Spleen (tissue), 11 donors: ENCODE data around the gene CRYL1. TPM values are rescaled to one million over a fixed set of nuclear protein-coding genes. Genes with fewer than 3 reads are reported as not detected.
A peak's percentile ranks its signal among the peaks of the same experiment; 100 is the strongest.

ENCODE experiments used
- DNase-seq: peaks from one replicate; pipeline ENCODE4 v3.0.0-alpha.2; 2020
- H3K27ac ChIP-seq, 8 donors: fragments of 200-600 bp; sonication (generic) in 7 of 8; 1 replicate in 4 of 8; 2 replicates in 4 of 8; pipeline versions ENCODE4 v1.5.0 to v1.8.0; 2016 to 2021; ENCODE audit warnings: inconsistent platforms in 4 of 8, mild to moderate bottlenecking in 4 of 8, moderate library complexity in 1 of 8
- H3K27me3 ChIP-seq, 7 donors: fragments of 200-600 bp; sonication (generic) in 6 of 7; replicated peaks in 1 of 7; 1 replicate in 4 of 7; 2 replicates in 3 of 7; pipeline versions ENCODE4 v1.5.0 to v1.8.0; 2016 to 2021; ENCODE audit warnings: inconsistent platforms in 3 of 7, mild to moderate bottlenecking in 1 of 7
- H3K36me3 ChIP-seq, 6 donors: fragments of 200-600 bp; sonication (generic) in 5 of 6; 1 replicate in 4 of 6; 2 replicates in 2 of 6; pipeline versions ENCODE4 v1.5.0 to v1.8.0; 2016 to 2021; ENCODE audit warnings: inconsistent platforms in 2 of 6
- H3K4me1 ChIP-seq, 6 donors: fragments of 200-600 bp; sonication (generic) in 5 of 6; 1 replicate in 3 of 6; 2 replicates in 3 of 6; pipeline versions ENCODE4 v1.5.0 to v1.8.0; 2016 to 2021; ENCODE audit warnings: inconsistent platforms in 3 of 6
- H3K4me3 ChIP-seq, 8 donors: fragments of 200-600 bp; sonication (generic) in 7 of 8; 1 replicate in 4 of 8; 2 replicates in 4 of 8; pipeline versions ENCODE4 v1.5.0 to v1.8.0; 2016 to 2021; ENCODE audit warnings: inconsistent platforms in 4 of 8, mild to moderate bottlenecking in 4 of 8, moderate library complexity in 2 of 8
- H3K9me3 ChIP-seq, 8 donors: fragments of 200-600 bp; sonication (generic) in 7 of 8; 1 replicate in 4 of 8; 2 replicates in 4 of 8; pipeline versions ENCODE4 v1.5.0 to v1.8.0; 2016 to 2021; ENCODE audit warnings: inconsistent platforms in 4 of 8
- CTCF ChIP-seq, 11 experiments: fragments of 200-600 bp in 7 of 11; fragments of 450-650 bp in 4 of 11; sonication (generic) in 4 of 11; IDR thresholded peaks in 8 of 11; conservative IDR thresholded peaks in 3 of 11; 1 replicate in 7 of 11; 2 replicates in 4 of 11; pipeline versions ENCODE4 v1.4.0 to v1.8.0; 2016 to 2021; ENCODE audit warnings: antibody characterized with exemption in 11 of 11, inconsistent platforms in 4 of 11, mild to moderate bottlenecking in 1 of 11
- POLR2A ChIP-seq, 3 donors: fragments of 450-650 bp; IDR thresholded peaks; one replicate each; pipeline ENCODE4 v1.5.1; 2017; ENCODE audit warnings: antibody characterized with exemption in 3 of 3, mild to moderate bottlenecking in 1 of 3
- POLR2AphosphoS5 ChIP-seq, 3 donors: sonication (generic); formaldehyde crosslinking; IDR thresholded peaks; one replicate each; pipeline ENCODE4 v1.5.1; 2017; ENCODE audit warnings: antibody characterized with exemption in 3 of 3
- WGBS, 5 donors: extraction: QIAGEN DNeasy Blood & Tissue Kit in 3 of 5; methylation state at CpG; one replicate each; pipeline versions ENCODE4 v1.1.5 to v1.1.7; 2013 to 2018; 5-methylcytosine and 5-hydroxymethylcytosine counted together
- intact Hi-C: fragments of 100-400 bp; cut with DNase I; formaldehyde crosslinking; loops from one replicate; pipeline ENCODE4 v1.15.0; 2023; ENCODE audit warnings: low total_unique reads
- polyA plus RNA-seq, 3 donors: library from polyadenylated mRNA; stranded (reverse); fragments of 200-250 nt; gene quantifications; one replicate each; pipeline ENCODE4 v1.2.1, GENCODE V29; 2013
- total RNA-seq, 7 donors: library from RNA; depleted of rRNA in 3 of 7; stranded (reverse); fragments of >200 nt in 3 of 7; fragmentation: NEBNext Ultra II Directional in 4 of 7; extraction: Animal tissue kit (Norgen Biotek cat#: 25700) in 4 of 7; gene quantifications; one replicate each; pipeline versions ENCODE4 v1.1.0 to v1.2.1, GENCODE V29; 2016 to 2021
- donor health status: healthy with polysubstance abuse.
- donor health status: DM: no; HTN: no; CAD: no; lungs with moderate emphysema.
- donor health status: DM: no; HTN: no; CAD: no.
- donor health status: Bipolar disorder and iron deficiency.
- donor health status: healthy.
- donor health status: DM: no; HTN: no; CAD: no.
- donor health status: DM: yes; HTN: yes; CAD: no.

CRYL1 gene
- total and polyA plus RNA-seq, 10 donors, result 13.5 to 46.5 (median 29.0) TPM

GRCh38 chr13:20571676-20572075 lies 46.0 kb upstream of the CRYL1 start:
- H3K4me1 ChIP-seq, result peaks cover 0 to 15% (median 12%) of the 10 kb centered on the region in 6 donors
- peaks cover 0 to 1% (median 0%) of the 10 kb centered on the region in 8 donors for H3K9me3 ChIP-seq
- no peak overlapping the region for H3K27ac ChIP-seq
- no peaks in the 10 kb centered on the region for H3K27me3 ChIP-seq
- peaks cover 0 to 18% (median 5%) of the 10 kb centered on the region in 6 donors for H3K36me3 ChIP-seq
- no peak for TF ChIP-seq POLR2AphosphoS5 (IDR thresholded peaks at IDR 0.05)
- no peak overlapping the region for H3K4me3 ChIP-seq
- intact Hi-C loops, result no loop called here
- no peak for DNase-seq

GRCh38 chr13:20570517-20570916 lies 44.9 kb upstream of the CRYL1 start:
- H3K27me3 ChIP-seq, result no peaks in the 10 kb centered on the region
- WGBS, 5 donors, result 68 to 95% (median 82%) methylated on average over 1 of the region's 1 CpG
- TF ChIP-seq CTCF (IDR thresholded peaks at IDR 0.05 in 8 of 11, conservative IDR thresholded peaks at IDR 0.05 in 3 of 11) (no peak), POLR2A (IDR thresholded peaks at IDR 0.05) (no peak), POLR2AphosphoS5 (IDR thresholded peaks at IDR 0.05) (no peak)
- no peak for DNase-seq
- no peak overlapping the region for H3K4me3 ChIP-seq
- intact Hi-C loops, result no loop called here
- H3K4me1 ChIP-seq, result peaks cover 0 to 21% (median 17%) of the 10 kb centered on the region in 6 donors
- peaks cover 0 to 9% (median 2%) of the 10 kb centered on the region in 6 donors for H3K36me3 ChIP-seq
- peaks cover 0 to 3% (median 3%) of the 10 kb centered on the region in 8 donors for H3K9me3 ChIP-seq
- no peak overlapping the region for H3K27ac ChIP-seq

GRCh38 chr13:20567881-20568528 lies 42.3 kb upstream of the CRYL1 start:
- H3K27ac ChIP-seq, result peak overlapping the region in 7 of 8 donors; percentile 88 to 93 (median 92)
- intact Hi-C loops, result loop anchor here (5.0 kb wide), 1 partner anchor 41 kb away; the partner anchor contains the start of gene CRYL1
- WGBS, 5 donors, result 64 to 69% (median 67%) methylated on average over 9 of the region's 9 CpGs
- peaks cover 0 to 21% (median 17%) of the 10 kb centered on the region in 6 donors for H3K4me1 ChIP-seq
- H3K36me3 ChIP-seq, result no peaks in the 10 kb centered on the region
- DNase-seq, result no peak
- H3K4me3 ChIP-seq, result peak overlapping the region in 7 of 8 donors; percentile 70 to 96 (median 83)
- TF ChIP-seq CTCF (IDR thresholded peaks at IDR 0.05 in 8 of 11, conservative IDR thresholded peaks at IDR 0.05 in 3 of 11) (no peak), POLR2A (IDR thresholded peaks at IDR 0.05) (no peak), POLR2AphosphoS5 (IDR thresholded peaks at IDR 0.05) (no peak)
- H3K9me3 ChIP-seq, result peaks cover 0 to 16% (median 12%) of the 10 kb centered on the region in 8 donors
- H3K27me3 ChIP-seq, result no peaks in the 10 kb centered on the region

- Histone ChIP-seq H3K4me3 (peak within 1 kb of the TSS; percentile 70 to 96 (median 86)), H3K36me3 (no peaks in the 10 kb centered on the region), H3K4me1 (peaks cover 0 to 21% (median 17%) of the 10 kb centered on the region in 6 donors), H3K9me3 (peaks cover 0 to 16% (median 12%) of the 10 kb centered on the region in 8 donors), H3K27me3 (no peaks in the 10 kb centered on the region), H3K27ac (peak within 1 kb of the TSS; percentile 67 to 93 (median 91))
- peak; percentile 97 for DNase-seq
- intact Hi-C loops, result loop anchor here (5.0 kb wide), 1 partner anchor 40 kb away; the partner anchor contains the start of gene CRYL1
- TF ChIP-seq CTCF (IDR thresholded peaks at IDR 0.05 in 8 of 11, conservative IDR thresholded peaks at IDR 0.05 in 3 of 11), result peak in 5 of 11 experiments; percentile 5 to 53 (median 32)
- TF ChIP-seq POLR2A (IDR thresholded peaks at IDR 0.05), result peak in 1 of 3 donors; percentile 48
- TF ChIP-seq POLR2AphosphoS5 (IDR thresholded peaks at IDR 0.05), result peak; percentile 84 to 91 (median 90)
- 1 to 2% (median 1%) methylated on average over 34 to 74 of the region's 74 CpGs for WGBS, 5 donors
These were observed 41.5 kb upstream of the CRYL1 start, which contains the start of gene IFT88 for GRCh38 chr13:20566898-20567874. IFT88 (plus strand) TSS chr13:20567157; CDS start chr13:20574386, 7,229 bp downstream.
